Inflammatory macrophage (primary cell): Measurements from ENCODE around the gene SAMD7.

Source experiments
- DNase-seq, 2 donors: peaks; one replicate each; pipeline ENCODE4 v3.0.0-alpha.2; 2020 to 2022

The SAMD7 gene

DNA sequence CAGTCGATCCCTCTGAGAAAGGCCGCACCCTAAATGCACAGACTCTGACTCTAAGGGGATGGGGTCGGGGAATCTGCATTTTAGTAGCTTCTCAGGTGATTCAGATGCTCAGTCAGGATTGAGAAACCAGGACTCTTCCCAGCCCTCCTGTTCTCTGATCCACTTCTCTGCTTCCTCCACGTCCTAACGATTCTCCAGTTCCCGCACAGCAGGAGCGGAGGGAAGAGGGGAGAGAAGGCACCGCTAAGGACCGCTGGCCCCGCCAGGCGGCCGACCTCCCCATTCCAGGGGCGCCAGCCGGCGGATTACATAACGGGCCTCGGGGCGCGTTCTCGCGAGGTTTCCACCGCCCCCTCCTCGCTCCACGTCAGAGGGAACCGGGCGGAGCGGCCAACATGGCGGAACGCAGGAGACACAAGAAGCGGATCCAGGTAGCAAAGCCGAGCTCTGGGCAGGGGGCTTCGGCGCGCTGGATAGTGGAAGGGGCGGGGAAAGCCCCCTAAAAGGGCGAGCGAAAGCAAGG, 55.1 kb downstream of the SAMD7 start, which contains the start of gene SEC62:
Gene SEC62, plus strand, starts transcription at position 380 of the 523 bp plus-strand sequence. Its CDS starts 16 bp downstream, at position 396.
- peak; percentile 93 to 94 for DNase-seq

DNA sequence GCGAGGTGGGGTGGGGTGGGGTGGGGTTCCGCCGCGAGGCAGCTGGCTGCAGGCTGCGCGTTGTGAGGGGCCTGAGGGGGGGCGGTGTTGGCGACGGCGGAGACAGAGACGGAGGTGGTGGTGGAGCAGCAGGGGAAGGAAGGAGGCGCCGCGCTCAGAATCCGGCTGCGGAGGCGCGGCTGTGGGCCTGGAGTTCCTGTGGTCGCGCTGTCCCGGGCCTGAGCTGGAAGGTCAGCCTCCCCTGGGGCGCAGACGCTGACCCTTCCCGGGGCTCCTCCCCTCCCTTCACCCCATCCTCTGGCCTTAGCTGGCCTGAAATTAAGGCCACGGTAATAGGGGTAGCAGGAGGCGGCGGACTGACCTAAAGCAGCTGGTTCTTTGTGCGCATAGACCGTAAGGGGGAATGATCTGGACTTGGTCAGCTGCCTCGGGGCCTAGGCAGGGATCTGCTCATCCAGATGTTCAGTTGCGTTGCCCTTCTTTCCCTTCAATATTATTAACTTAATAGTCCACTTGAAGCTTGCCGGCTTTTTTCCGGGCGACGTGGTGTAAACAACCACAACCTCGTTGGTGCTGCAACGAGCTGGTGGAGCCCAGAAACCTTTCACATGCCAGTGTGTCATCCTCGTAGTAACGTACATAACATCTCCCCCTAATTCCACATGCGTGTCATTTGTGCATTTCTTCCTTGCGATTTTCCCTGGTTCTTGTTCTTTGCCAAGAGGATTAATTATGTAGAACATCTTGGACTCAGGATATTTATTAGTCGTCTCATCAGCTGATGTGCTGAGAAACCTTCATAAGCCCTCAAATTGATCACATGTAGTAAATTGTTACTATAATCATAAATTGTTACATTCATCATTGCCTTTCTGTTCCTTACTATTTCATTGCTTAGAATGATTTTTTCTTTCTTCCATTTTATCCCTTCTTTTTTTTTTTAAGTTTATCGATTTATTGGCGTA, 55.9 kb downstream of the SAMD7 start:
- DNase-seq, result peak; percentile 35 to 73

DNA sequence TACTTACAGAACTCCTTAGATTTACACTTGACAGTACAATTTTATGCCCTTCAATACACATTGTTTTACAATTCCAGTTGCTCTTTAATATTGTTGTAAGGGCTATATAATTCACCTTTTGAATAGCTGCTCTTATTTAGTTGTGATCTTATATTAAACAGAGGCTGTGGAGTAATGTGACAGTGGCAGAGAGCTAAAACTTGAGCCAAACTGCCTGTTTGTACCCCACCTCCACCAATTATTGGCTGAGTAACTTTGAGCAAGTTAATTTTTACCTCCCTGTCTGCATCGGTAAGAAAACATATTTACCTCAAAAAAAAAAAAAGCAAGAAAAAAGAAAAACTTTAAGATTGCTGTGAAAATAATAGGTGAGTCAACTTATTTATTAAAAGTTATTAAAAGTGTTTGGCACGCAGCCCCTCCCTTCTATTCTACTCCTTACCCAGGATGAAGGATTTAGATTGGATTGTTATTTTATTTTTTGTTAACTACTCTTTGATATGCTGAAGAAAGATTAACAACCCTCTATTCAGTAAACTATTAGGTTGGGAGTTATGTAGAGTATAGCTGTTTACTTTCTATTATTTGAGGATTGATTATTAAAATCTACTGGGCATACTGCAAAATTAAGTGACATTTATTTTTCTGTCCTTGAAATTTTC, 57.0 kb downstream of the SAMD7 start:
- no peak for DNase-seq

DNA sequence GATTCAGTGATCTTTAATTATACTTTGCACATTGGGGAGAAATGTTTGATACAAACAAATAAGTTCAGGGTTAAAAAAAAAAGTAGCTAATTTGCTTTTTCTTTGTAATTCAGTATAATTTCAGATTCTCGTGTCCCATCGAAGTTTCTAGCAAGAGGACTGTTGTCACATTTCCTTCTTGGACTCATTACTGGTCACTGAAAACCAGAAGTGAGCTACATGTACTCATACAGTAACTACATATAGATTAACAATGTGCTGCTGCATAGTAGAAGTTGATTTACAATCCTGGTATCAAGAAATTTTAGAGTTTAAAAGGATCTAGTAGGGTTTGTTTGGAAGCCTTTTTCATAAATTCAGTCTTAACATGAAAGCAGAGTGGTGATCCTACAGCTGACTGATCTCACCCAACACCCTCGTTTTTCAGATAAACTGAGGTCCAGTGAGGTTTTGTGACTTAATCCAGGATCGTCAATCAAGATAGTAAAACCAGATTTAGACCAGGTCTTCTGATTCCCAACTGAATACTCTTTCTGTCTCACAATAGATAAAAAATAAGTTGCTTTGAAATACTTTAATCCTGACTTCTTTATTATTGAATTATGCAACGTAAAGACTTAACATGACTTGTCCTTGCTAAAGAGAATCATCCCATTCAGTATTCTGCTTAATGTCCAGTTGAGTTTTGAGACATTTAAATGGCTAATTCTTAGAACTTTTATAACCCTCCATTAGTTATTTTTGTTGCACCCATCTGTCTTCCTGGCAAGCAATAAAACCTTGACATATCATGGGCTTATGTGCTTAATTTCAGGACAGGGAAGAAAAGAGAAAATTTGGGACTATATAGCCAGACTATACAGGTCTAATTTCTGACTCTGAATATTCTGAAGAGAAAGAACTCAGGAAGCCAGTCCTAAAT, 58.1 kb downstream of the SAMD7 start:
- DNase-seq, result peak; percentile 20 to 28

DNA sequence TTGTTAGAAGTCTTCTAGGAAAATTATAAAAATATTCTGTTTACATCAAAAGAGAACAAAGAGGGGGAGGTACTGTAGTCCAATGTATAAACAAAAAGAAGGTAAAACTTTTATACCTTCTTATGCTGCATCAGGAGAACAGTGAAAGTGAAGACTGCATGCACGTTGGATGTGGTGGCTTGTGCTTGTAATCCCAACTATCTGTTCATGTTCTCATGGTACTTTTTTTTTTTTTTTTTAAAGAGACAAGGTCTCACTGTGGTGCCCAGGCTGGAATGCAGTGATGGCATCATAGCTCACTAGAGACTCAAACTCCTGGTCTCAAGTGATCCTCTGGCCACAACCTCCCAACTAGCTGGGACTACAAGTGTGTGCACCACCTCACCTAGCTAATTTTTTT, 59.5 kb downstream of the SAMD7 start:
- DNase-seq, result no peak

DNA sequence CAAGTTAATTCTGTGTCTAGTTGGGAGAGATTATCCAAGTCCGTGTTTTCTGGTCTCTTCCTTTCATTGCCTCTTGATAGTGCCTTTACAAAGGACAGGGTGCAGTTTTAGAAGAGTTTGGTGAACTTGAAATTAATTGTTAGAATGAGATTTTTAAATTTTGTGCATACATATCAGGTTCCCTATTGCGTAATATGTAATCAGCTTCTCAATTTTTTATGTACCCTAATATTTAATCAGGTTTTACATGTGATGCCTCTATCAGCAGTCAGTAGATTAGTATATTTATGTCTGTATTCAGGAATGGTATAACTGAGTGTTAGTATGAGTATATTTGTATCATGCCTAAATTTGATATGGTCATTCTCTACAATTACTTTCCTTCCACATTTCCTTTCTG, 60.1 kb downstream of the SAMD7 start:
- no peak for DNase-seq

DNA sequence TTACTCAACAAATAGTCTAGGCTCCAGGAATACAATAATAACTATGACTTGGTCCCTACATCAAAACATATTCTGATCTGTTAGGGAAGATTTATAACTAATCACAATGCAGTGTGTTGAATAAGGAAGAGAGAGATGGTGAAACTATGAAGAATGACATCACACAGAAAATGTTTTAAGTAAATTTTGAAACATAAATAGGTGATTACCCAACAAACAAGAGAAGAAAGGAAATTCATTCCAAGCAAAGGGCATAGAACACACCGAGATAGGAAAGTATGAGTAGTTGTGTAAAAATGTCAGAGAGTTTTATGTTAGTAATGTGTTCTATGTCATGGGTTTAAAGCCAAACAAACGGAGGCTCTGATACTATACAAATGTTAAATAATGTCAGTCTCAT, 68.7 kb downstream of the SAMD7 start:
- DNase-seq, result peak; percentile 7 to 83

DNA sequence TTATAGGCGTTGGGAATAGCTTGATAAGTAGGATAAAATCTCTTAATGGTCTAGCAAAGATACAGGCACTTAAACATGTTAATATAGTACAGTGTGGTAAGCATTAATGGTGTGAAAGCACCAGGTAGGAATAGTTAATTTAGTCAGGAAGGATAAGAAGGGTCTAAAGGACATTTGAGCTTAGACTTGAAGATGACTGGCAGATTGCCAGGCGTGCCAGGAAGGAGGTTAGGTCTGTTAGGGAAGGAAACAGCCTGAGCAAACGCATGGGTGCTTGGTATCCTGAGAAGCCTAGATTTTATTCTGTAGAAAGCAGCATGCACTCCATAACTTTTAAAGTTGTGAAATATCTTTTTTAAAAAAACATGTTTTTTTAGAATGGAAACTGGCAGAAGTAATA, 72.9 kb downstream of the SAMD7 start:
- DNase-seq, result no peak
